GM21367 (cell line): ENCODE measurements around the gene MAP1LC3B.

ENCODE experiments used
- ATAC-seq: cut with Tn5 transposase; IDR thresholded peaks from one replicate; pipeline ENCODE4 v1.9.1; 2021; ENCODE audit not compliant: unreplicated experiment

MAP1LC3B gene

DNA sequence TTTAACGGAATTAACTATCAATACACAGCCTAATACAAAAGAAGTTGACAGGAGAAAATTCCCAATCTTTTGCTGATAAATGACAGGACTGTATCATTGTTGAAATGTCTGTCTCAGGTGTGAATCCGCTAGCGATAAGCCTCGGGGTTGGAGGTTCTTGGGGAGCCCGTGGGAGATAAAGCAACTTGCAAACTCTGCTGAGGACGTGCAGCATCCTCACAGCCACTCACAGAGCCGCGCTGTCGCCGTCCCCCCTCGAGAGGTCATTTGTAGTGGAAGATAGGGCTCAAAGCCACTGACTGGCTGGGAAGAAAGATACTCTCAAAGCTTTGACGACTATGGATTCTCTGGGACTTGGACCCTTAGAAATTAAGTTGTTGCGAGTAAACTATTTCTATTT is 17.0 kb downstream of the MAP1LC3B start:
- ATAC-seq, result no peak

DNA sequence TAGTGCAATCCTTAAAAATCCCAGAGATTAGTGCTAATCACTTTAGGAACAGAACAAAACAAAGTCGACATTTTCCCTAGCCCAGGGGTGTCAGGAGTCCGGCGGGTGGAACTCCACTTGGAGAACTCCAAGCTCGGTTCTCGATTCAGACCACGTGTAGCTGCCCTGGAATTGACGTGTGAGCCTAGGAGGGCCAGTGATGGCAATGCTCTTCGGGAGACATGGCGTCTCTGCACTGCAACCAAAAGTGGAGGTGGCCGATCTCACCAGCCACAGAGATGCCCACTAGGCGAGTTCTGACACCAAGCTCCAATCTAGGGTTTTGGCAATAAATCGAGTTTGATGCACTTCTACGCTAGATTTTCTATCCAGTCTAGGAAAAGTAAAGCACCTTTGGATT is 17.6 kb downstream of the MAP1LC3B start:
- no peak for ATAC-seq

DNA sequence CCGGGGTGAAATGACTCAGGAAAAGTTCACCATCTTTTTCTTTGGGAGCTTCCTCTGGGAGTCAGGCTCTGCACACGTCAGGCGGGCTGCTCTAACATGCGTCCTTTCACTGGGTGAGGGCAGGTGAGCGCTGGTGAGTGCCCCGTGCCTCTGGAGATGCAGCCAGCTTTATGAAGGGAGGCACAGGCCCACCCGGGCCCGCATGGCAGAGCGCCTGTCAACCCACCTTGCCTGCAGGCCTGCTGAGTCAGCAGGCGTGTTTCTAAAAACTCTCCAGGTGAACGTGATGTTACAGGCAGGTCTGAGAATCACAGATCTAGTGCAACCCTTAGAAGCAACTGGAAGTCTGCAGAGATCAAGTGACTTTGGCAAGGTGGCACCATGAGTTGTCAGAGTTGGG is 18.4 kb downstream of the MAP1LC3B start:
- ATAC-seq, result no peak

GRCh38 chr16:87410968-87411367 is 18.8 kb downstream of the MAP1LC3B start:
- ATAC-seq, result no peak

DNA sequence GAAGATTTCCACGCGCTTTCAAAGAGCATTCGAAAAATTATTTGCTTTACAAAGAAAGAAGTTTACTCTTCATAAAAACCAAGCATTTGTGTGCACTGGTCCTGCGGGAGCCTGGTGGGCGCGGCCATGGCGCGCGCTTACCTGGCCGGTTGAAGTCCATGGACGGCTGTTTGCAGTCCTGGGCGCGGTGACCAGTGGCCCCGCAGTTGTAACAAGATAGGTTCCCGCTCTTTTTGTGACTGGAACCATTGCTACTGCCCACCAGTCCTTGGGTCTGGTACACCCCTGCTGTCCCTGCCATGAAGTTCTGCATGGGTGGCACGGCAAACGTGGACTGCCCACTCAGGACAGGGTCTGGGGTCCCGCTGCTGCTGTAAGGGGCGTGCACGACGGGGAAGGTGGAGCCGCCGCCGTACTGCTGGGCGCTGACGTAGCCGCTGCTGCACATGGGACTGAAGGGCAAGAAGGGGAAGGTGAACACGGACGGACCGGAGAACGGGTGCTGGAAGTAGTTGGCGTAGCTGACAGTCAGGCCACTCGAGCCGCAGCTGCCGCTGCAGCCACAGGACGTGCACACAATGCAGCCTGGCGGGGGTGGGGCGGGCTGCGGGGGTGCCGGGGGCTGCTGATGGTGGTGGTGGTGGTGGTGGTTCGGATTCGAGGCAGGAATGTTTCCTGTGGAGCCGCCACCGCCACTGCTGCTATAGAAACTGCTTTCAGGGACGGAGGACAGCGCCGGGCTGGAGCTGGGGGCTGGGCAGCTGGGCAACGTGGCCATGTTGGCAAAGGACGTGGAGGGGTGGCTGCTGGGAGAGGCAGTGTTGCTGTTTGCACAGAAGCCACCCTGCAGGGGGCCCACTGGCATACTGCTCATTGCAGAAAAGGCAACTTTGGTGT is 19.5 kb downstream of the MAP1LC3B start:
- no peak for ATAC-seq

- ATAC-seq, result no peak
Measured at GRCh38 chr16:87412371-87412995, 20.3 kb downstream of the MAP1LC3B start.

GRCh38 chr16:87412996-87413421 is 20.9 kb downstream of the MAP1LC3B start:
- no peak for ATAC-seq

GRCh38 chr16:87414251-87414680 is 22.1 kb downstream of the MAP1LC3B start:
- ATAC-seq, result no peak

GRCh38 chr16:87415441-87415840 is 23.3 kb downstream of the MAP1LC3B start:
- no peak for ATAC-seq

DNA sequence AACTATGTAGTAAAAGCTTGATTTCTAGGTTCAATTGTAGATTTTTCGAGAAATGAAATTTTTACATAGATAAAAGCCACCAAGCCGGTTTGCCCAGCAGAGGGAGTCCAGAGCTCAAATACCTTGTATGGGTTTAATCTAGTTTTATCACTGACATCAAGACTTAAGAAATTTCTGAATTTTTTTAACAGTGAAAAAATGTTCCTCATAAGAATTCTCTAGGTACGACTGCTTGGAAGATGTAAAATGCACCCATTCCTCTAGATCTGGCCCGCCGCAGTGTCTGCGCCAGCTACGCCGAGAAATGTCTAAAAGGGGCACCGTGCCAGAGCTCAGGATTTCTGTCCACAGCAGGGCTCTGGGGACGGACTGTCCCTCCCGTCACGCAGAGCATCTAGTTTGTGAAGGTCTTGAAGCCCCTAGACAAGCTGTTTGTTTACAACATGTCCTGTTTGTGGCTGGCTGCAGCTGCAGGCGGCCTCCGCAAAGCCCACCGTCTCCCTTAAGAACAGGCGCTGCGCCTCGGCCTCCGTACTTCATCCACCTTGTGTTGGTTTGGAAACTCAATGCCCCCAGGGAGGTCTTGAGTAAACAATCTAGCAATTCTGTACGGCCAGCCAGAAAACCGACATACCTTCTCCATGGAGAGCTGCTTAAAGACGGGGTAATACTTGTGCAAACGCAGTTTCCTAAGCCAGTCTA is 24.8 kb downstream of the MAP1LC3B start:
- ATAC-seq, result no peak

DNA sequence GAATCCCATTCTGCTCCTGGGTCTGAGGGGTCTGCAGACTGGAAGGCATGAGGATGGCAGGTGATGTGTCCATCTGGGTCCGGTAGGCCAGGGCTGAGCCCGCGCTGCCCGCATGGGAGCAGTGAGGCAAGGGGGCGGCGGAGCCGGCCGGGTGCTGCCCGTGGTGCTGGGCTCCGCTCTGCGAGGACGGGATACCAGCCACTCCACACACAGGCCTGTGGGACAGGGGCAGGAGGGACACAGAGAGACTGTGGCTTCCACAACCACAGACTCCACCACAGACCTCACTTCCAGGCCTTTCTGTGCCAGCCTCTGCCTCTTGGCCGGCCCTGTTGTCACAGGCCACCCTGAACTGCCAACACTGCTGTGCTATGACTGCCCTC is 25.4 kb downstream of the MAP1LC3B start:
- no peak for ATAC-seq

DNA sequence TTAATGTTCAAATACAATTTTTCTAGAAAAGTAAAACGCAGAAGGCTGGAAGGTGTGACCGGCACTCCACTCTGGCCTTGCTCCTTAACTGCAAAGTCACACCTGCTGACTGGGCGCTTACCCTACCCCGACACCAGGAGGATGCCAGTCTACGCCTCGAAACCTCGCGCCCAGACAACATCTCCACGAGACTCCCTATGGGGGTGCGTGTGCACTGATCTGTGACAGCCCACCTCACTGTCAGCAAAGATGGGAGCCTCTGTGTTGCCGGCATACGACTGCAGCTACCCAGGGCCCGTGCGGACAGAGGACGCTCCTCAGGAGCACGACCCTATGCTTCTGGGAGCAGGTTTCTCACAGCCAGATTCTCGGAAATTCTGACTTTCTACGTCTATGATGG is 26.1 kb downstream of the MAP1LC3B start:
- no peak for ATAC-seq

DNA sequence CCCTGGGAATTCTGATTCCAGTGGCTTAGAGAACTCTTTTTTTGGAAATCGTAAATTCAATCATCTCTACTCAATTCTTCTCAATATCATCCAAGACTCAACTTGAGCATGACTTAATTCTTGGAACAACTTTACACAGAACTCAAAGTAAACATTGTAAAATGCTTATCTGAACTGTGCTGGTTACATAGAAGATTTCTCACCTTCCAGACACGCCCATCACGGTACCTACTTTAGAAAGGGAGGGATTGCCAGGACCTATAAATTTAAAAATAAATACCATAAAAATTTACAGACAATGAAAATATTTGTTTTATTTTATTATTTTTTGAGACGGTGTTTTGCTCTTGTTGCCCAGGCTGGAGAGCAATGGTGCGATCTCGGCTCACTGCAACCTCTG is 26.5 kb downstream of the MAP1LC3B start:
- ATAC-seq, result no peak

GRCh38 chr16:87420026-87421002 is 28.2 kb downstream of the MAP1LC3B start:
- ATAC-seq, result no peak

- no peak for ATAC-seq
Measured at GRCh38 chr16:87421003-87421912, 29.1 kb downstream of the MAP1LC3B start.

GRCh38 chr16:87422106-87422505 is 30.0 kb downstream of the MAP1LC3B start:
- ATAC-seq, result no peak

DNA sequence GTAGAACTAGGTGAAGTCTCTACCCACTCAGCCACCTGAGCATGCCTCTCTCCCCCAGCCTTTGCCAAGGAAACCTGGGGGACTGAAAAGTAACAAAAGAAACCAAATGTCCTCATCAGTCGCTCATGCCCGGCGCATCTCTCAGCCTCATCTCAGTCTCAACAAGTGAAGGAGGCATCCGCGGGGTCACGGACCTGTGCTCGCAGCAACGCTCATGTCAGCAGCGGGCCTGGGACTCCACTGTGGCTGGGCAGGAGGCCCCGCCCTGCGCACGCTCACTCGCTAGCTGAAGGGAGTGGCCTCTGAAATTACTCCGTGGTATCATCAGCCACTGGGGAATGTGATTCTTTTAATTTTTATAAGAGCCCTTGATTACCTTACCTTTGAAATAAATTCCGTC is 31.3 kb downstream of the MAP1LC3B start:
- ATAC-seq, result no peak

DNA sequence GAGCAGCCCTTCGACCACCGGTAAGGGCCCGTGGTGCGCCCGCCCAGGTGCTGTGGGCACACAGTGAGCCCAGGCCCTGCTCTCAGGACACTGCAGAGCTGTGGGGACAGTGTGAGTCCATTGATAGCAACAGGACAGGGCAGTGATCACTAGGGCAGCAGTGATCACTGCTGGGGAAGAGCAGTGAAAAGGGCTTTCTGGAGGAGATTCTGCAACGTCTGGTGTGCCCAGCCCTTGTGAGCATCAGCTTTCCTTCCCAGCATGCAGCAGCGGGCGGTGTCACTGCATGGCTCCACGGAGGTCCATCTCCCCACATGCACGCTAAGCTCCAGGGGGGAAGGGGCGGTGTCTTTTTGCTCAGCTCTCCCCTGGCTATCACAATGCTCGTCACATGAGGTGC is 32.1 kb downstream of the MAP1LC3B start:
- no peak for ATAC-seq

DNA sequence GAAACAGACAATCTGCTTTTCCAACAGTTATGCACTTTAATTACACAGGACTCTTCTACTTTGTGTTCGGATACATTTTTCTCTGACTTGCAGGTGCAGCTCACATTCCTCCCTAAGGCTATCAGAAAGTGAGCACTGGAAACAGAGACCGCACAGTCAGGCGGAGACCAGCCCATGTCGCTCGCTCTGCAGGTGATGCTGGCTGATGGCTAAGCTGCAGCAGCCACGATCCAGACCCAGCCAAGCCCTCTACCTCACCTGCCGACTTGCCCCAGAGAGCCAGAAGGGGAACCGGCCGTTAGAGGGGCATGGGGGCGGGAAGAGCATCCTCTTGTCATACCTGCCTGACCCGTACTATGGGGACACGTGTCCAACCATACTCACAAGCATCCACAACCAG is 33.8 kb downstream of the MAP1LC3B start:
- no peak for ATAC-seq
